PFSK-1 (cell line): ENCODE data around the gene RHCG.

ENCODE experiments used
- FOXP2 ChIP-seq: optimal IDR thresholded peaks from 2 replicates; pipeline ENCODE3; 2011; ENCODE audit warnings: borderline replicate concordance, control low read depth, inconsistent platforms; ENCODE audit not compliant: insufficient read depth; ENCODE audit errors: extremely low read length, extremely low read depth
- POLR2AphosphoS5 ChIP-seq: IDR thresholded peaks from 2 replicates; pipeline ENCODE4 v1.6.1; 2012; ENCODE audit warnings: low read depth, mild to moderate bottlenecking, control low read depth, low read length, moderate library complexity
- REST ChIP-seq, 2 experiments: IDR thresholded peaks; 2 replicates each; pipeline versions ENCODE4 v1.6.1 to v1.8.0; 2011 to 2012; ENCODE audit warnings: low read depth in 2 of 2, low read length in 2 of 2, control low read depth in 1 of 2, inconsistent platforms in 1 of 2, mild to moderate bottlenecking in 1 of 2, moderate library complexity in 1 of 2; ENCODE audit not compliant: insufficient read depth in 1 of 2
- SIN3A ChIP-seq: IDR thresholded peaks from 2 replicates; pipeline ENCODE4 v1.6.1; 2012; ENCODE audit warnings: mild to moderate bottlenecking, low read length, moderate library complexity, borderline replicate concordance; ENCODE audit not compliant: insufficient read depth
- TAF1 ChIP-seq: IDR thresholded peaks from 2 replicates; pipeline ENCODE4 v1.6.1; 2012; ENCODE audit warnings: low read length, control low read depth, borderline replicate concordance; ENCODE audit not compliant: insufficient read depth

- TF ChIP-seq TAF1: no peak
- TF ChIP-seq POLR2AphosphoS5: no peak
- TF ChIP-seq REST (IDR thresholded peaks at IDR 0.05; ENCODE audit: insufficient read depth in 1 of 2, low read depth in 2 of 2, low read length in 2 of 2): no peak
- no peak for TF ChIP-seq FOXP2
- no peak for TF ChIP-seq SIN3A
Observed at GRCh38 chr15:89469426-89470096, 26.8 kb downstream of the RHCG start.
